Liver (tissue), 2 donors: Measurements from ENCODE around the gene MAN1A2.

Experiments
- CTCF ChIP-seq: fragments of 150-350 bp; IDR thresholded peaks from 2 replicates; pipeline ENCODE4 v1.5.1; 2017; ENCODE audit warnings: improper control_type of control experiment, low read depth, low read length; ENCODE audit not compliant: missing input control
- MAX ChIP-seq: IDR thresholded peaks from 2 replicates; pipeline ENCODE4 v1.6.1; 2016; ENCODE audit warnings: antibody characterized with exemption
- donor health status: healthy.

GRCh38 chr1:117546467-117546866 is 179.2 kb downstream of the MAN1A2 start:
- TF ChIP-seq CTCF (no peak), MAX (no peak)
